OCI-LY3 (cell line): ENCODE data around the gene HECTD4.

Experiments used
- H2AFZ ChIP-seq: fragments of 200-600, 300-600 bp; shearing (Covaris generic); 2 replicates; pipeline ENCODE4 v1.6.0; 2014; ENCODE audit warnings: antibody characterized with exemption, low read depth, low read length
- H3K27ac ChIP-seq: fragments of 200-600, 300-600 bp; sonication (generic); 2 replicates; pipeline ENCODE4 v1.5.1; 2014; ENCODE audit warnings: mild to moderate bottlenecking, low read length, moderate library complexity, mixed read lengths
- H3K27me3 ChIP-seq: fragments of 200-600, 300-600 bp; sonication (generic); 2 replicates; pipeline ENCODE4 v1.6.1; 2014; ENCODE audit warnings: low read depth, low read length, mixed read lengths
- H3K36me3 ChIP-seq: fragments of 200-600, 300-600 bp; sonication (generic); replicated peaks from 2 replicates; pipeline ENCODE3; 2014; ENCODE audit warnings: low read depth, low read length, mixed read lengths
- H3K4me1 ChIP-seq: fragments of 300-600, 200-600 bp; sonication (generic); 2 replicates; pipeline ENCODE4 v1.6.1; 2014; ENCODE audit warnings: low read length, mixed read lengths
- H3K4me2 ChIP-seq: fragments of 200-600, 300-600 bp; sonication (generic); 2 replicates; pipeline ENCODE4 v1.6.1; 2014; ENCODE audit warnings: low read length, mixed read lengths
- H3K4me3 ChIP-seq: fragments of 300-600, 200-600 bp; sonication (generic); 2 replicates; pipeline ENCODE4 v1.5.1; 2014; ENCODE audit warnings: antibody characterized with exemption, mild to moderate bottlenecking, low read length, moderate library complexity
- H3K79me2 ChIP-seq: fragments of 300-600, 200-600 bp; shearing (Covaris generic); 2 replicates; pipeline ENCODE4 v1.6.1; 2014; ENCODE audit warnings: mild to moderate bottlenecking, low read length, mixed read lengths
- H3K9ac ChIP-seq: fragments of 300-600, 200-600 bp; shearing (Covaris generic); 2 replicates; pipeline ENCODE4 v1.6.0; 2014; ENCODE audit warnings: mild to moderate bottlenecking, low read length, moderate library complexity
- H3K9me3 ChIP-seq: fragments of 200-600, 300-600 bp; shearing (Covaris generic); 2 replicates; pipeline ENCODE4 v1.6.1; 2014; ENCODE audit warnings: low read length, mixed read lengths; ENCODE audit not compliant: insufficient read depth
- H4K20me1 ChIP-seq: fragments of 200-600, 300-600 bp; sonication (generic); 2 replicates; pipeline ENCODE4 v1.6.1; 2016; ENCODE audit warnings: low read length, mixed read lengths; ENCODE audit not compliant: insufficient read depth
- CTCF ChIP-seq: fragments of 200-600, 300-600 bp; sonication (generic); IDR thresholded peaks from 2 replicates; pipeline ENCODE4 v1.5.1; 2014; ENCODE audit warnings: antibody characterized with exemption, low read length, low read depth
- EZH2phosphoT487 ChIP-seq: fragments of 200-600 bp; shearing (Covaris generic); IDR thresholded peaks from 2 replicates; pipeline ENCODE4 v1.6.1; 2018; ENCODE audit warnings: antibody characterized with exemption, mixed run types, low read depth

The HECTD4 gene

GRCh38 chr12:112218150-112218549, 164.1 kb downstream of the HECTD4 start:
- no peaks in the 10 kb centered on the region for H3K79me2 ChIP-seq
- no peaks in the 10 kb centered on the region for H3K27me3 ChIP-seq
- TF ChIP-seq EZH2phosphoT487 (no peak), CTCF (no peak)
- peaks cover 5% of the 10 kb centered on the region for H3K36me3 ChIP-seq
- H3K4me2 ChIP-seq = no peak overlapping the region
- no peak overlapping the region for H3K27ac ChIP-seq
- no peaks in the 10 kb centered on the region for H4K20me1 ChIP-seq
- no peaks in the 10 kb centered on the region for H3K9me3 ChIP-seq
- H2AFZ ChIP-seq = no peak overlapping the region
- H3K4me1 ChIP-seq = peaks cover 11% of the 10 kb centered on the region
- H3K4me3 ChIP-seq = no peak overlapping the region
- no peak overlapping the region for H3K9ac ChIP-seq

- Histone ChIP-seq H3K27me3 (no peaks in the 10 kb centered on the region), H3K9ac (no peak overlapping the region), H3K4me2 (no peak overlapping the region), H3K4me1 (peaks cover 11% of the 10 kb centered on the region), H3K79me2 (no peaks in the 10 kb centered on the region), H3K4me3 (no peak overlapping the region), H4K20me1 (no peaks in the 10 kb centered on the region), H3K27ac (no peak overlapping the region), H3K9me3 (no peaks in the 10 kb centered on the region), H2AFZ (no peak overlapping the region), H3K36me3 (peaks cover 5% of the 10 kb centered on the region)
- TF ChIP-seq CTCF = no peak
These were observed 164.6 kb downstream of the HECTD4 start for GRCh38 chr12:112217647-112218046.

GRCh38 chr12:112216223-112216622, 166.0 kb downstream of the HECTD4 start:
- no peaks in the 10 kb centered on the region for H3K27me3 ChIP-seq
- no peaks in the 10 kb centered on the region for H3K9me3 ChIP-seq
- H2AFZ ChIP-seq = no peak overlapping the region
- H3K79me2 ChIP-seq = no peaks in the 10 kb centered on the region
- H3K9ac ChIP-seq = no peak overlapping the region
- H4K20me1 ChIP-seq = no peaks in the 10 kb centered on the region
- no peak overlapping the region for H3K27ac ChIP-seq
- H3K4me1 ChIP-seq = peaks cover 11% of the 10 kb centered on the region
- H3K36me3 ChIP-seq = peaks cover 14% of the 10 kb centered on the region
- no peak overlapping the region for H3K4me2 ChIP-seq
- no peak overlapping the region for H3K4me3 ChIP-seq
- TF ChIP-seq CTCF (no peak), EZH2phosphoT487 (no peak)

GRCh38 chr12:112214064-112214463, 168.2 kb downstream of the HECTD4 start:
- Histone ChIP-seq H3K27me3 (no peaks in the 10 kb centered on the region), H3K79me2 (no peaks in the 10 kb centered on the region), H3K4me2 (no peak overlapping the region), H3K27ac (no peak overlapping the region), H4K20me1 (no peaks in the 10 kb centered on the region), H2AFZ (no peak overlapping the region), H3K36me3 (peaks cover 19% of the 10 kb centered on the region), H3K9me3 (no peaks in the 10 kb centered on the region), H3K4me3 (no peak overlapping the region), H3K4me1 (peaks cover 11% of the 10 kb centered on the region), H3K9ac (no peak overlapping the region)
- TF ChIP-seq CTCF (no peak), EZH2phosphoT487 (no peak)
